HG03432 (cell line): Measurements from ENCODE around the gene SPATA45.

Source experiments
- ATAC-seq: cut with Tn5 transposase; IDR thresholded peaks from one replicate; pipeline ENCODE4 v1.9.1; 2021; ENCODE audit warnings: mild to moderate bottlenecking, moderate library complexity; ENCODE audit not compliant: unreplicated experiment

The SPATA45 gene

GRCh38 chr1:212833211-212834207 is 13.9 kb downstream of the SPATA45 start:
- peak; percentile 86 for ATAC-seq

GRCh38 chr1:212828395-212828794 is 19.1 kb downstream of the SPATA45 start:
- no peak for ATAC-seq

- ATAC-seq, result no peak
Measured at GRCh38 chr1:212827831-212828278, 19.6 kb downstream of the SPATA45 start.

GRCh38 chr1:212827171-212827776 is 20.2 kb downstream of the SPATA45 start:
- no peak for ATAC-seq

GRCh38 chr1:212825798-212826452 is 21.5 kb downstream of the SPATA45 start:
- no peak for ATAC-seq

GRCh38 chr1:212824201-212824600 is 23.2 kb downstream of the SPATA45 start:
- no peak for ATAC-seq

- ATAC-seq, result no peak
Measured at GRCh38 chr1:212822956-212823355, 24.5 kb downstream of the SPATA45 start.

GRCh38 chr1:212820969-212821368 is 26.5 kb downstream of the SPATA45 start:
- ATAC-seq, result no peak

GRCh38 chr1:212819726-212820125 is 27.7 kb downstream of the SPATA45 start:
- peak; percentile 87 for ATAC-seq

- no peak for ATAC-seq
Measured at GRCh38 chr1:212816567-212817278, 30.7 kb downstream of the SPATA45 start.

- no peak for ATAC-seq
Measured at GRCh38 chr1:212814537-212815334, 32.7 kb downstream of the SPATA45 start.

GRCh38 chr1:212805767-212806166 is 41.7 kb downstream of the SPATA45 start:
- ATAC-seq, result no peak

- ATAC-seq, result no peak
Measured at GRCh38 chr1:212797681-212798080, 49.8 kb downstream of the SPATA45 start.

- peak; percentile 79 for ATAC-seq
Measured at GRCh38 chr1:212794561-212795014, 52.9 kb downstream of the SPATA45 start.

GRCh38 chr1:212792396-212792908 is 55.0 kb downstream of the SPATA45 start:
- ATAC-seq, result no peak

GRCh38 chr1:212791676-212792395 is 55.6 kb downstream of the SPATA45 start, which contains the start of the genes NSL1 and TATDN3:
Gene NSL1, minus strand, starts transcription at chr1:212791777. Its CDS starts 14 bp downstream, at chr1:212791763.
Gene TATDN3, plus strand, starts transcription at chr1:212791894. Its CDS starts 28 bp downstream, at chr1:212791922.
- peak; percentile 70 for ATAC-seq

- ATAC-seq, result peak; percentile 41
Measured at GRCh38 chr1:212791261-212791675, 56.2 kb downstream of the SPATA45 start.

- no peak for ATAC-seq
Measured at GRCh38 chr1:212785871-212786270, 61.6 kb downstream of the SPATA45 start.

GRCh38 chr1:212783976-212784375 is 63.5 kb downstream of the SPATA45 start:
- no peak for ATAC-seq
